GM21528 (cell line): ENCODE measurements around the gene POPDC3.

Source experiments
- ATAC-seq: cut with Tn5 transposase; IDR thresholded peaks from one replicate; pipeline ENCODE4 v1.9.1; 2021; ENCODE audit warnings: mild to moderate bottlenecking, moderate library complexity; ENCODE audit not compliant: unreplicated experiment, low FRiP score

The POPDC3 gene

DNA sequence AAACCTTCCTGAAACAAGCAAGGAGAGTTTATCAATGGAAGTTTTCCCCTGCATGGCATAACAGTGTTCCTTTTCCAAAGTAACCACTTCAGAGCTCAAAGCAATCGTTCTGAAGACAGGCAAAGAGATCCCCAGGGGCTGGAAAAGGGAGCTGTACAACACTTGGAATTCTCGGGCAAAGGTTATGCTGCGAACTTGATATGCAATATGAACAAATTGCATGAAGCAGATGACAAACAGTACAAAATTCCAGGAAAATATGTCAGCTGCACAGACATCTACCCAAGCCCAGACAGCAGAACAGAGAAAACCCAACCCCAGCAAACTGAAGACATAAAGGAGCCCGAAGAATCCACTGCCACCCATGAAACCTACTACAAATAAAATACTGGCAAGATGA, 18.4 kb downstream of the POPDC3 start:
- no peak for ATAC-seq

GRCh38 chr6:105153676-105154075, 26.1 kb downstream of the POPDC3 start:
- ATAC-seq, result no peak

GRCh38 chr6:105152880-105153279, 26.9 kb downstream of the POPDC3 start:
- no peak for ATAC-seq

DNA sequence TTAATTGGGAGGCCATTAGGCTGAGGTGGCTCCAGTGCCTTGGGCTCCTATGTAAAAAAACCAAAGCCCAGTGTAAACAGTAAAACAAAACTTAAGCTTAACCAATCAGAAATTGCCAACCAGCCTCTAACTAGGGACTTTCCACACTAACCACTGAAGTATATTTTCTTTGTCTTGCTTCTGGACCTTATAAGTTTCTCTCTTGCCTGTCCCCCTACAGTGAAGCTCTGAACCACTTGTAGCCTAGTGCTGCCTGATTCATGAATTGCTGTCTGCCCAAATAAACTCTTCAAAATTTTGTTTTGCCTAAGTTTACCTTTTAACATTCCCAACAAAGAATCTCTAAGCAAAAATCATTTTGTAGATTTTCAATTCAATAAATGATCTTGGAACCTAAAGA, 28.2 kb downstream of the POPDC3 start:
- no peak for ATAC-seq

DNA sequence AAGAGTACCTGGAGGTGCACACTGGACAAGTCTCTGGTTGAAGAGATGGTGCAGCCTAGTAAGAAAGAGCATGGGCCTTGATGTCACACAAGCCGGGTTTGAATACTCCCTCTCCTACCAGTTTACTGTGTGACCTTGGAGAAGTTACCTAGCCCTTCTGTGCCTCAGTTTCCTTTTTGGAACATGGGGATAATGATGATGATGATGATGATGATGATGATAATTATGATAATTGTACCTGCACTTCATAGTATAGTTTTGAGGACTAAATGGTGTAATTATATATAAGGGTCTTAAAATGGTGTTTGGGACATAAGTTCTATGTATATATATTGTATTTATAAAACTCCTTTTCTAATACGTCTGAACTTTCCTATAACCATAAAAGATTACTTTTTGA, 41.7 kb downstream of the POPDC3 start:
- no peak for ATAC-seq

- no peak for ATAC-seq
Measured at GRCh38 chr6:105137388-105137787, 42.4 kb downstream of the POPDC3 start.

DNA sequence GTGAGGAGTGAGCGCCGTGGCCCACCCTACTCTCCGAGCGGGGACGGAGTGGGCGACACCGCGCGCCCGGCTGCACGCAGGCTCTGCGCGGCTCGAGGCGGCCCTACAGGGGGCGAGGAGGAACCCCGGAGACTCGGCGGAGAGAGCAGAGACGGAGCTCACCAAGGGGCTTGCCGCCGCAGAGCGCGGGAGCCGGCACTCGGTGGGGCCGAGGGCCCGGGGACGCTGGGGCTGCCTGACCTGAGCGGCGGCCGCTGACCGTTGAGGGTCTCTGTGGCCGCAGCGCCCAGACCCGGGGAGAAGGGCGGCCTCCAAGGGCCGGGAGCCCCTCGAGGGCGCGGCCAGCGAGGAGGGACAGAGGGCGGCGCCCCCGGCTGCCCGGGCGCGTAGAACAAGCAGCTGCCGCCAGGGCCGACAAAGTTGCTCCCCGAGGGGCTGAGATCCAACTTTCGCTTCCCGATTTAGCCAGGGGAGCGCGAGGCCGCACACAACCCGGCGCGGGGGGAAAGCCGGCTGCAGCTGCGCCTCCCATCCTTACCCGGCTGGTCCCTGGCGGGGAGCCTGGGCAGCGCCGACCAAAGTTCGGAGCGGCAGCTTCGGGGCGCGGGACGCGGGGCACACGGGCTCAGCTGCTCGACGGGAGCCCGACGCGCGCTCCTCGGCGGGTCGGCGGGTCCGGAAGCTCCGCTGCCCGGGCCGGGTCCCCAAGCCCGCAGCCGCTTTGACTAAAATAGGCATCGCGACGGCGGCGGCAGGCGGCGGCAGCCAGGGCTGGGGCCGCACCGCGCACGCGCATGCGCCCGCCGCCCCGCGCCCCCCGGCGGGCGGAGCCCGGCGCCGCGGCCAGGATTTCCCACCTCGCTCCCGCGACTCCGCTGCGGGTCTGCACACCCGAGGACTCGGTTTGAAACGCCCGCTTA, 43.1 kb downstream of the POPDC3 start:
- ATAC-seq, result peak; percentile 73

DNA sequence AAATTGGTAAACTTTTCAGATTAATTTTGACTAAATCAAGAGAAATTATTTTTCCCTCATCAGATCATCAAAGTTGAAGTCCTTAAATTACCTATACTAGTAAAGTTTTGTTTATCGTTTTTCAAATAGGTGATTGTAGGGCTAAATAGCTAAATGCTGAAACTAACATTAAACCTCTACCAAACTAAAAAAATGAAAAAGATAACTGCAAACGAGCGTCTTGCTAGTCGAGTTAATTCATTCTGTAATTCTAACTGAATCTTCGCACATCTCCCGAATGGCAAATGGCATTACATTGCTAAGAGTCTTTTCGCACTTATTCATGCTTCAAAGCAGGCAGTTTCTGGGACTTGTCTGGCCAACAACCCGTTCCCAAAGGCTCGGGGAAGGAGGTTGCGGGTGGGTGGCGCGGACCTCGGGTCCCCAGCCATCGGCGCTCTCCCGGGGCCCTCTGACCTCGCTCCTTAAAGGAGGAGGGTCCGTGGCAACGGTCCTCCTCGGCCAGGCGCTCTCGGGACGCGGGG, 43.8 kb downstream of the POPDC3 start:
- ATAC-seq, result no peak

DNA sequence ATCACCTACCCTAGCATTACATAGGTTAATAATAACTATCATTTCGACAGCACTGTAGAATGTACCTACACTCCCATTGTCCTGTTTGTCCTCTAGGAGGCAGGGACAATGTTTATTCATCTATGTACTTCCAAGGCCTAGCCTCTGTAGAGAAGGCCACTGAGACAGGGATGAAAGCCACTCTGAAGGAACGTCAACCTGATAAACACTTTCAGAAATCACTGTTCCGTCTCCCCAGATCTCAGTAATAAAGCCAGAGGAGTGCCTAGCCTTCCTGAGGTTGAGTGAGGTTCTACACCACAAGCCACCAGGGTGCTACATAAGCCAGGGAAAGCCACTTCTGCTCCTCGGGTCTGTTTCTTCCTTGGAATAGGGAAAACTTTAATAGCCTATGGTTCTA, 44.8 kb downstream of the POPDC3 start:
- no peak for ATAC-seq

GRCh38 chr6:105122717-105123116, 57.1 kb downstream of the POPDC3 start:
- ATAC-seq, result no peak

- ATAC-seq, result no peak
Measured at GRCh38 chr6:105121981-105122380, 57.8 kb downstream of the POPDC3 start.

GRCh38 chr6:105120570-105120969, 59.2 kb downstream of the POPDC3 start:
- ATAC-seq, result no peak

GRCh38 chr6:105116150-105116549, 63.7 kb downstream of the POPDC3 start:
- ATAC-seq, result no peak

- no peak for ATAC-seq
Measured at GRCh38 chr6:105113422-105113821, 66.4 kb downstream of the POPDC3 start.

DNA sequence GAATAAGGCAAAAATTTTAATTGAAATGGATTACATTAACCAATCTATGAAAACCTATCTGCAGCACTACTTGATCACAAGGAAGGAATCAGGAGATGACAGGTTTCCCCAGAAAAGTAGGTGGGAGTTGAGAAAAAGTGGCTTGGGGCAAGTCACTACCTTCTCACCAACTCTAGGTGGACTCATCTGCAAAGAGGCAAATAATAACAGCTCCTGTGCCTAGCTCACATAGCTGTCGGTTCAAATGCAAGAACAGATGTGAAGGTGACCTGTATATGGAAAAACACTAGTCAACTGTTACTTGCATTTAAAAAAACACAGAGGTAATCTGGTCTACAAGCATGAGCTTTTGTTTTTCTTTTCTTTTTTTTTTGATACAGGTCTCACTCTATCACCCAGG, 67.2 kb downstream of the POPDC3 start:
- ATAC-seq, result no peak

- ATAC-seq, result no peak
Measured at GRCh38 chr6:105111871-105112270, 67.9 kb downstream of the POPDC3 start.

DNA sequence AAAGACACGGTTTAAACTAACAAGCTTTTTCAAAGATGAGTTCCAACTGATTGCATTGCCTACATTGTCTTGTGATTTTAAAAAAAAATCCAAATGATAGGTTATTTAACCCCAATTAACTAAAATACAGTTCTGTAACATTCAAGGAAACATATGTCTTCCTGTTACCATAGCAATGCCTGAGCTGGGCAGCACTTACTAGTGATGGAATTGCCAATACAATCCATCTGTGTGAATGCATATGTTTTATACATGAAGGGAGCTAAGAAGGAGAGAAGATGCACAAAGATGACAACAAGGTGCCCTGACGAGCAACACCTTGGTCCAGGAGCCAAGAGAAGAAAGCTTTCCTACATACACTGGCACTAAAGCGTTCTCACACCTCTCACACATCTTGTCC, 68.7 kb downstream of the POPDC3 start:
- no peak for ATAC-seq

- no peak for ATAC-seq
Measured at GRCh38 chr6:105109955-105110895, 69.6 kb downstream of the POPDC3 start.

- ATAC-seq, result no peak
Measured at GRCh38 chr6:105108631-105109262, 71.1 kb downstream of the POPDC3 start.
